Stimulated activated CD4-positive, alpha-beta T cell treated with anti-CD3 and anti-CD28 coated beads, Interleukin-1b, Interleukin-23, amount 100 ng/mL, for 4 hours (primary cell): ENCODE results near the gene ELMOD1.

ENCODE experiments used
- DNase-seq, 2 donors: peaks; one replicate each; pipeline ENCODE4 v3.0.0-alpha.2; 2020; ENCODE audit warnings: low read depth in 2 of 2

Gene ELMOD1

DNA sequence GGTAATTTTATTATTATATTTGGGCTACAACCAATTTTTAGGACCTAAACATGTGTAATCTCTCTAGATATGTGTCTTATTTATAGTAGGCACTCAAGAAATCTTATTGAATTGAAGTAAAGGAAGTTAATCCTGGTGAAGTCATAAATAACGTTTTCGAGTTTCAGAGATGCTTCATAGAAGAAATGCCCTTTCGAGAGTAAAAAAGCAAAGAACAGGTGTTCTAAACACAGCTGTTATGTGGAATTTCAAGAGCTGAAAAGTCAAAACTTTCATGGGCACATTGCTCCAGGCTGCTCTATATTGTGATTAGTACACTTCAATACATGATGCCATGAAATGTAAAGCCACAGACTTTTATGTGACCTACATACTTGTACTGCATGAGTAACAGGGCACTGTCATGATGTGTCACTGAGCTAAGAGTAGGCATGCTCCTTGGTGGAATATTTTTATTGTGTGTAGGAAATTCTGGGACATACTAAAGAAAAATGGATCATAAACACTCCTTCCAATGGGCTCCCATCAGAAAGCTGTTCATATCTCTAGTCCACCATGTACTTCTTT is 7.2 kb upstream of the ELMOD1 start:
- no peak for DNase-seq

- no peak for DNase-seq
These were observed 3.5 kb upstream of the ELMOD1 start for GRCh38 chr11:107587306-107587979.

DNA sequence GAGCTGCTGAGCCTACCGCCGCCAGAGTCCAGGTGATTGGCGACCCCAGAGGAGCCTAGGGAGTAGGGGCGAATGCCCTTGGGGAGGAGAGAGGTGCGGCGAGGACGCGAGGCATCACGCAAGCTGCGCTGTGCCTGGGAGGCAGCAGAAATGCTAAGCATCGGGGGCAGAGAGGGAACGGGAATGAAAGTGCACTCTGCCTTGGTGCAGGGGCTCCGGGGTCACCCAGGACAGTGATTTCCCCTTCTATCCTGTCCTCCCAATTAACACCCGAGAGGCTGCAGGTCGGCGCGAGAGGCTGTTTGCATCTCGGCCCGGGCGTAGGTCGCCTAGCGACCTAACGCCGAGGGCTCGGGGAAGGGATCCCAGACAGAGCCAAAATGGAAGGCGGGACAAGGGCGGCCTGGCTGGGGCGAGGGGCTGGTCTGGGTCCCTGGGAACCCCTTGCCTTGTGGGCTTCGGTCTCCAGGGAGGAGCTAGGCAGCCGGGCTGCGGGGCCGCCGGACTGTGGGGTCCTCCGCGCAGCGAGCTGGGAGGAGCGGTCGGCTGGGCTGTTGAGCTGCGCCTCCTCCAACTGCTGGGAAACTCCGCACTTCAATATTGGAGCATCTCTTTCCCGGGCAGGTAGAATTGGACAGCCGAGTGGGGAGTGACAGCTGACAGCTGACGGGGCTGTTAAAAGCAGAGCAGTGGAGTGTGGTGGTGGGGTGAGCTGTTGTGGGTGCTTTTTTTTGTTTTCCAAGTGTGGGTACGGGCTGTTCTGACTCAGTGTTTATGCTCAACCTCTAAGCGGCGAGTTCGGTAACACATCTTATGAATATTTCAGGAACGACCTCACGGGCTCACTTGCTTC is 657 bp downstream of the ELMOD1 start:
- DNase-seq = peak in 1 of 2 donors; percentile 28

GRCh38 chr11:107592231-107592590 is 1.3 kb downstream of the ELMOD1 start:
- DNase-seq = no peak

GRCh38 chr11:107592813-107593212 is 1.9 kb downstream of the ELMOD1 start:
- no peak for DNase-seq

- no peak for DNase-seq
These were observed 3.0 kb downstream of the ELMOD1 start for GRCh38 chr11:107593951-107594350.

DNA sequence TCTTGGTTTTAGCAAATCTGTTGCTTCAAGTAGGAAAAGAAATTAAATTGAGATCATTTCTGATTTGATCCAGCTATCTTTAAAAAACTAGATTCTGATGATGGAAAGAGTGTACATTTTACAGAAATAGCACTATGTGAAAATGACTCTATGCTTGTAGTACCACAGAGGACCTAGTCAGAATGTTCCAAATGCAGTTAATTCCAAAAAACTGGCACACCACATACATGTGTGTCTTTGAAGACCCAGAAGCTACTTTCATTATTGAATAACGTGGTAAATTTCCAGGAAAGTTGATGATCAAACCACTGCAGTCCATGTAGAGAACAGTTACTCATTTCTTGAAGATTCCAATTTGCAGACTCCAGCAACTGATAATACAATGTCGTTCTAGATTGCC is 3.8 kb downstream of the ELMOD1 start:
- no peak for DNase-seq

GRCh38 chr11:107598225-107599139 is 7.5 kb downstream of the ELMOD1 start:
- no peak for DNase-seq

DNA sequence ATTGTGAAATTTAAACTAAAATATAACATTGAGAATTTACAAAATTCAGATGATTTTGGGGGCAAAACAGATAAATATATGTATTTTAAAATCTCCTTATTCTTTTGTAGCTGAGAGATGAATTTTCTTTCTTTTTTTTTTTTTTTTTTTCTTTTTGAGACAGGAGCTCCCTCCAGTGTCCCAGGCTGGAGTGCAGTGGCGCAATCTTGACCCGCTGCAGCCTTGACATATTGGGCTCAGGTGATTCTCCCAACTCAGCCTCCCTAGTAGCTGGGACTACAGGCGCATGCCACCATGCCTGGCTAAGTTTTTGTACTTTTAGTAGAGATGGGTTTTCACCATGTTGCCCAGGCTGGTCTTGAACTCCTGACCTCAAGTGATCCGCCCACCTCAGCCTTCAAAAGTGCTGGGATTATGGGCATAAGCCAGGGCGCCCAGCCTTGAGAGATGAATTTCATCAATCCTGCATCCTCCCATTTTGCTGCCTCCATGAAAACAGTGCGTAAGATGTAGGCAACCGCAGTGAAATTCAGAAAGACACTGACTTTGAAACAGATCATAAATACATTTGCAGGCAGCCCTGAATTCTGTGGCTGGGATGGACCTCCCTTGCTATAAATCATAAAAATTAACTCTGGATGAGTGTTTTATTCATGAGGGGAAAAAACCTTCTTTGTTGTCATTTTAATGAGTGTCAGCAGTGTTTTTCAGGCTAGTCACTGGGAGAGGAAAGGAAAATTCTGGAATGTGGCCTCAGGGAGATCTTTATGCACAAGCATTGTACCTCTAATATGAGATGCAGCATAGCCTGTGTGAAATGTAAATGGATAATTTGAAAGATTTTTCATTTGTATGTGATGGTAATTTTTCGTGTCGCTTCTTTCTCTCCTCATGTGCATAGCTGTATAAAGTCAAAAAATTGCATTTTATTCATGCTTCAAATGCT is 14.4 kb downstream of the ELMOD1 start:
- DNase-seq = no peak

GRCh38 chr11:107606141-107606540 is 15.2 kb downstream of the ELMOD1 start:
- DNase-seq = no peak

DNA sequence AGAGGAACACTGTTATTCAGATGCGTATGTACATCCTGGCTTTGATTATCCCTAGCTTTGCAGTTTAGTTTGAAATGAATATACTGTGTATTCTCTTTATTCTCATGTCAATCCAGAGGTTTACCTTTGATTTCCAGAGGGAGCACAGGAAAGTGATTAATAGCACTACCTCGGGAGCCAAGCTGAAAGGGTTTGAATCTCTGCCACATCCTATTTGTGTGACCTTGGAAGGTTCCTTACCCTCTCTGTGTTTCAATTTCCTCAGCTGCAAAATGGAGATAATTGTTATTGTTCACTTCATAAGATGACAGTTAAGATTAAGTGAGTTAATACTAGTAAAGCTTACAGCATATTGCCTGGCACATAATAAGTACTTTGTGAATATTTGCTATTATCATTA is 17.9 kb downstream of the ELMOD1 start:
- DNase-seq = no peak

DNA sequence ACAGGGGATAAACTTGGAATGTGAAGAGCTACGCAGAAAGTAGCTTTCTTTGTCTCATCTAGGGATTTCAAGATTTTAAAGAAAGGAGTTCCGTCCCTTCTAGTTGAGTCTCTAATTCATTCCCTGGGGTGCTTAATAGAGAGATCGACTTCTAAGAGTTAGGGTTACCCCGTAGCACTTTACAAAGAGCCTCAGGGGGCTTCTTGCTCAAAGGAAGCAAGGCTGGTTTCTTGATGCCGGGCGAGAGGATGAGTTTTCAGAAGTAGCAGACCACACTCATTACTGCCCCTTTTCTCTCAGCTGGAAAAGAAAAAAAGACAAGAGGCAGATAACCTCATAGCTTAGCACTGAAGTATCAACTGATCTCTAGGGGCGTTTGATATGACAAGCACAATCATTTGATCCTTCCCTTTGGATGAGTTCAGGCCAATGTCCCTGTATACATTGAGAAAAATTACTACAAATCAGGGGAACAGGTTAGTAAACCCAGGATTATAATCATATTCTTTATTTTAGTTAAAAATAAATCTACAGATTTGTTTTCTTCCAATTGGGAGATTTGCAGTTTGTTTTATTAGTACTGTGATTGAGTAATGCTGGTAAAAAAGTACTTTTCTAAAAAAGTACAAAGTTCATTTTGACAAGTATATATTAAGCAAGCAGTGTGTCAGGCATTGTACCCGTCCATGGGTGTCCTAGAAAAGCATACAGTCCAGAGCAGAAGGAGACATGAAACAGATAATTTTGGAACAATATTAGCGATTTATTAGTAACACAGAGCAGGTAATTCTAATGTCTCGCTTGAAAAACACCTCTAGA is 18.7 kb downstream of the ELMOD1 start:
- no peak for DNase-seq

DNA sequence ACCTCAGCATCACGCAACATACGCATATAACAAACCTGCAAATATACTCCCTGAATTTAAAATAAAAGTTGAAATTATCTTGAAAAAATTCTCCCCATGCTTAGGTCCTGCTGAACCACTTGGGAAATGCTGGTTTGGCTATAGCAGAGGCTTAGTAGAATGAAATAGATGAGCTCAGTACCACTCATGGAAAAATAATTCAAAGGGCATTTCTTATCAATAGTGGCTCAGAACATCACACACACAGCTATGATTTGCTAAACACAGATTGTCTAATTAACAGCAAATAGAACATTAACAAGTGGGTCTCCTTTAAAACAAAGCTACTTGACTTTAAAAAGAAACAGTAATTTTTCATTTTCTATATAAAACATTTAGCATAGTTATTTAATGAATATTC is 21.5 kb downstream of the ELMOD1 start:
- no peak for DNase-seq

DNA sequence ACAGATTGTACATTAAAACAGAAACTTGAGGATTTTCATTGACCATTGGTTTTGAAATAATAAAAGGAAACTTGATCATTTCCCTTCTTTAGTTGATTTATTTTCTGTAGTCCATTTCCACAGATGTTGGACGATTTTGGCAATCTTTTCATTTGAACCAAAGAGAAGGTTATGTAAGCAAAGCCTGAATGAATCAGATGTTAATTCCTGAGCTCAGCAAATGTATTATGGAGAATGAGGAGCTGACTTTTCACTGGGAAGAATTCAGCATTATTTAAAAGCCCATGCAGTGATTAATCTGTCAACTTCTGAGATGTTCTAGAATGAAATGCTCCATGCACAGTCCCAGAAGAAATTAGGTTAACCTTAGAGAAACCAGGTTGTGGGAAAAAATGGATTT is 29.0 kb downstream of the ELMOD1 start:
- no peak for DNase-seq

DNA sequence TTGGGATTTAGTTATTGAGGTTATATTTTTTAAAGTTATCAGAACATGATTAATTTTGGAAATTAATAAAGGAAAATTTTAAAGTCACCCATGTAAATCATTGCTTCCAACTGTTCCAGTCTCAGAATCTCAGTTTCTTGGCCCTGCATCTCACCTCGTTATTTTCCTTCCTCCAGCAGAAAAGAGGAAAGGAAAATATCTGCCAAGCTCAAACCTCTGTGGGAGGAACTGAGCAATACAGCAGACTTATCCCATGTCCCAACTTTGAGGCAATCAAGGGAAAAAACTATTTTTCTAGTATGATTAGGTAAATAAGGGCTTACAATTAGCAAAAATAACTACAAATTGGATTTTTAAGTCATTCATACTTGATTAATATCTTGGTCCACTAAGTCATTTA is 30.1 kb downstream of the ELMOD1 start:
- no peak for DNase-seq

GRCh38 chr11:107623183-107623582 is 32.2 kb downstream of the ELMOD1 start:
- no peak for DNase-seq

DNA sequence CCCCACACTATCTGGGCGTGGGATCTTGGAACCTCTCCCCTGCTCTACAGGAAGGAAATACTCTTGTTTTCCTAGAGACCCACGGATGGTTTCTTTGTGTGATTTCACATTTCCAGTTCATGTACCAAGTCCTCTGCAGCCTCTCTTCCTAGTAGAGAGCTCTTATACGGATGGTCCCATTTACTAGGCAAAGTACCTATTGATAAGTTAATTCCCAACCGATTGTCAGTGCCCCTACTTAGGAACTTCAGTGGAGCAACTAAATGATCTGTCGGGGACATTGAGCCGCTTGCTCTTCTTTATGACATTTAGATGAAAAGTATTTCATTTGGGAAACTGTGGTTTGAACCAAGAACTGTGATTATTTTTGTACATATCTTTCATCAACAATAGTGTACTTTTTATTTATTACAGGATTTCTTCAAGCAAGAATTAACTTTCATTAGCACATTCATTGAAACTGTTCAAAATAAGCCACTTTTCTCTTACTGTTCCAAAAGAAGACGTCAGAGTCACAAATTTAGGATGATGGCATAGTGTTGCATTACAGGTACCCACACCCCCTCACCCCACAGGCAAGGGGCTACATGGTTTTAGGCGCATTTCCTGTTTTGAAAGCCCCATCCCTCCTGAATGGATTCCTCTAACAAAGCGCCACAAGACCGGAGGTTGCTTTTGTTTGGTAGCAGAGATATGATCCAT is 34.2 kb downstream of the ELMOD1 start:
- DNase-seq = no peak

DNA sequence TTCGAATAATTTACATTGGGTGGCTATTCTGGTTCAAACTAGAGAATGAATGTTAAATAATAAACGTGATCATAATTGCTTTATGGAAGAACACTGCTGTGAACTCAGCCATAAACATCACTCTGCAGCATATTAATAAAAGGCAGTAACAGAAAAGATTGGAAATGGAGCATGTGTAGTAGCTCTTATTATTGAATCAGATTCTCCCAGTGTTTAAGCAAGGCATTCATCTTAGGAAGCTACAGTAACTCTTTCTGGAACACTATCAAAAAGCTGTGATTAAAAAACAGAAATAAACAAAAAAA is 34.7 kb downstream of the ELMOD1 start:
- DNase-seq = no peak

DNA sequence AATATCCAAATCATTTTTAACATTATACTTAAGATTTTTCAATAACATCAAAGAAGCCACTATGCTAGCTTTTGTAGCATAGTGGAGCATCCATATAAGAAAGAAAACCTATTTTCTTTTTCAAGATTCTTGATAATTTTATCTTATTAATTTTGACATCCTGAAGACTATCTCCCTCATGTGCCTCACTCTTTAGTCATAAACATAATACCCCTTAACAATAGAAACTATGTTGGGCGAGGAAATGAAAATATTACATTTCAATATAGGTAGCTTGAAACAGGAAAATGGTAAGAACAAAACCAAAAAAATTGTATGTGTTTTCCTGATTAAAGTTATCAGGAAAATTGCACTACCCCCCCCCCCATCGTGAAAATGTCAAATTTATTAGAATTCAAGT is 40.1 kb downstream of the ELMOD1 start:
- no peak for DNase-seq

DNA sequence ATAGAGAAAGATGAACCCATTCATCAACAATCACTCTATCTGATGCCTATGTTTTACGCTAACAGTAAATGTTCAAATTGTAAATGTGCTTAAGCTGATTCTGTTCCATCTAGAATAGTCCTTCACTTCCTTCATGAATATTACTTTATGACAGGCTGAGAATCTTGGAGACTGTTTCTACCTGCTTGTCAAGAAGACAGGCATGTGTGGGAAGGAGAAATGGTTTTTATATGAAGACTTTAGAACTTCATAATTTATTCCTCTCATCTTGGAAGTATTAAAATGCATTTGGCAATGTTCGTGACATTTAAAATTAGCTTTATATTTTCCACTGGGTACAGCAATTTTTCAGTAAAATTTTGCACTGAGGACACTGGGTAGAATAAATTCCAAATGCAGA is 41.0 kb downstream of the ELMOD1 start:
- no peak for DNase-seq
